ENCODE data around the gene TAS2R16.

GRCh38 chr7:123043642-123044041 lies 48.1 kb upstream of the TAS2R16 start:
- TF ChIP-seq CTCF (IDR thresholded peaks at IDR 0.05; ENCODE audit: low read length) (no peak), EZH2 (optimal IDR thresholded peaks at IDR 0.05; ENCODE audit: low read depth, low read length) (no peak)

Measured in MM.1S (cell line).